Esophagus (tissue), 2 donors: ENCODE data around the gene RALGPS2. TPM values are rescaled to one million over a fixed set of nuclear protein-coding genes. Genes with fewer than 3 reads are reported as not detected.

Experiments
- H3K27ac ChIP-seq, 2 donors: one replicate each; pipeline ENCODE4 v1.5.1; 2013; ENCODE audit warnings: low read depth in 2 of 2, mild to moderate bottlenecking in 2 of 2, inconsistent platforms in 1 of 2, low read length in 1 of 2, moderate library complexity in 1 of 2
- H3K27me3 ChIP-seq, 2 donors: one replicate each; pipeline ENCODE4 v1.6.1; 2013; ENCODE audit warnings: low read length in 2 of 2, control low read depth in 1 of 2, mild to moderate bottlenecking in 1 of 2; ENCODE audit not compliant: insufficient read depth in 2 of 2, control insufficient read depth in 1 of 2
- H3K36me3 ChIP-seq, 2 donors: one replicate each; pipeline ENCODE4 v1.6.1; 2013; ENCODE audit warnings: low read length in 1 of 2; ENCODE audit not compliant: control insufficient read depth in 2 of 2, insufficient read depth in 2 of 2
- H3K4me1 ChIP-seq, 2 donors: one replicate each; pipeline ENCODE4 v1.6.1; 2013; ENCODE audit warnings: low read length in 1 of 2; ENCODE audit not compliant: control insufficient read depth in 2 of 2, insufficient read depth in 2 of 2
- H3K4me3 ChIP-seq, 2 donors: one replicate each; pipeline ENCODE4 v1.5.1; 2013; ENCODE audit warnings: low read length in 2 of 2, mild to moderate bottlenecking in 2 of 2, low read depth in 1 of 2, moderate library complexity in 1 of 2
- H3K9me3 ChIP-seq, 2 donors: one replicate each; pipeline ENCODE4 v1.6.1; 2013; ENCODE audit warnings: mild to moderate bottlenecking in 2 of 2, low read depth in 1 of 2, low read length in 1 of 2, moderate library complexity in 1 of 2; ENCODE audit not compliant: control insufficient read depth in 2 of 2, insufficient read depth in 1 of 2
- WGBS, 2 donors: extraction: QIAGEN DNeasy Blood & Tissue Kit; methylation state at CpG; one replicate each; pipeline ENCODE4 v1.1.7; 2013; 5-methylcytosine and 5-hydroxymethylcytosine counted together
- polyA plus RNA-seq, 2 donors: library from polyadenylated mRNA; stranded (reverse); fragments of 200-250 nt; gene quantifications; one replicate each; pipeline ENCODE4 v1.2.3, GENCODE V29; 2013
- donor health status: healthy with polysubstance abuse.
- donor health status: Bipolar disorder and iron deficiency.

The RALGPS2 gene
- polyA plus RNA-seq, 2 donors: 7.6 to 8.6 TPM

- no peak overlapping the region for H3K27ac ChIP-seq
- H3K27me3 ChIP-seq: no peaks in the 10 kb centered on the region
- H3K36me3 ChIP-seq: no peaks in the 10 kb centered on the region
- no peaks in the 10 kb centered on the region for H3K9me3 ChIP-seq
- 67 to 71% methylated on average over 2 of the region's 2 CpGs for WGBS, 2 donors
- no peak overlapping the region for H3K4me3 ChIP-seq
- H3K4me1 ChIP-seq: no peaks in the 10 kb centered on the region
Measured at GRCh38 chr1:178918955-178919354, 193.9 kb downstream of the RALGPS2 start.

- Histone ChIP-seq H3K36me3 (no peaks in the 10 kb centered on the region), H3K4me3 (no peak overlapping the region), H3K27me3 (no peaks in the 10 kb centered on the region), H3K27ac (no peak overlapping the region), H3K9me3 (no peaks in the 10 kb centered on the region), H3K4me1 (no peaks in the 10 kb centered on the region)
- 78 to 89% methylated on average over 2 of the region's 2 CpGs for WGBS, 2 donors
Measured at GRCh38 chr1:178919581-178919980, 194.5 kb downstream of the RALGPS2 start.

GRCh38 chr1:178921499-178921898 is 196.5 kb downstream of the RALGPS2 start:
- Histone ChIP-seq H3K4me3 (no peak overlapping the region), H3K9me3 (no peaks in the 10 kb centered on the region), H3K27ac (no peak overlapping the region), H3K4me1 (no peaks in the 10 kb centered on the region), H3K36me3 (no peaks in the 10 kb centered on the region), H3K27me3 (no peaks in the 10 kb centered on the region)
- WGBS, 2 donors: 91 to 97% methylated on average over 2 of the region's 2 CpGs

GRCh38 chr1:178923512-178923911 is 198.5 kb downstream of the RALGPS2 start:
- Histone ChIP-seq H3K4me1 (no peaks in the 10 kb centered on the region), H3K36me3 (no peaks in the 10 kb centered on the region), H3K27me3 (no peaks in the 10 kb centered on the region), H3K9me3 (no peaks in the 10 kb centered on the region), H3K27ac (no peak overlapping the region), H3K4me3 (no peak overlapping the region)
- 85 to 89% methylated on average over 2 of the region's 2 CpGs for WGBS, 2 donors

GRCh38 chr1:178926046-178926445 is 201.0 kb downstream of the RALGPS2 start:
- Histone ChIP-seq H3K36me3 (no peaks in the 10 kb centered on the region), H3K4me3 (no peak overlapping the region), H3K9me3 (no peaks in the 10 kb centered on the region), H3K27ac (no peak overlapping the region), H3K27me3 (no peaks in the 10 kb centered on the region), H3K4me1 (no peaks in the 10 kb centered on the region)
- 88 to 90% methylated on average over 1 of the region's 1 CpG for WGBS, 2 donors

- H3K36me3 ChIP-seq: no peaks in the 10 kb centered on the region
- no peak overlapping the region for H3K27ac ChIP-seq
- no peaks in the 10 kb centered on the region for H3K9me3 ChIP-seq
- 89 to 92% methylated on average over 4 of the region's 4 CpGs for WGBS, 2 donors
- H3K4me1 ChIP-seq: no peaks in the 10 kb centered on the region
- H3K4me3 ChIP-seq: no peak overlapping the region
- no peaks in the 10 kb centered on the region for H3K27me3 ChIP-seq
Measured at GRCh38 chr1:178927003-178927402, 202.0 kb downstream of the RALGPS2 start.

- 95 to 99% methylated on average over 4 of the region's 4 CpGs for WGBS, 2 donors
- Histone ChIP-seq H3K4me1 (peaks cover 0 to 2% of the 10 kb centered on the region in 2 donors), H3K36me3 (no peaks in the 10 kb centered on the region), H3K27ac (peak overlapping the region in 1 of 2 donors; percentile 2), H3K9me3 (no peaks in the 10 kb centered on the region), H3K27me3 (no peaks in the 10 kb centered on the region), H3K4me3 (no peak overlapping the region)
Measured at GRCh38 chr1:178928041-178928440, 203.0 kb downstream of the RALGPS2 start.

- no peaks in the 10 kb centered on the region for H3K36me3 ChIP-seq
- H3K27ac ChIP-seq: no peak overlapping the region
- WGBS, 2 donors: 68 to 72% methylated on average over 1 of the region's 1 CpG
- no peak overlapping the region for H3K4me3 ChIP-seq
- no peaks in the 10 kb centered on the region for H3K27me3 ChIP-seq
- H3K4me1 ChIP-seq: peaks cover 0 to 2% of the 10 kb centered on the region in 2 donors
- no peaks in the 10 kb centered on the region for H3K9me3 ChIP-seq
Measured at GRCh38 chr1:178928976-178929375, 203.9 kb downstream of the RALGPS2 start.

GRCh38 chr1:178931858-178932551 is 207.0 kb downstream of the RALGPS2 start:
- H3K4me1 ChIP-seq: peaks cover 0 to 5% of the 10 kb centered on the region in 2 donors
- 37 to 41% methylated on average over 9 of the region's 9 CpGs for WGBS, 2 donors
- no peaks in the 10 kb centered on the region for H3K9me3 ChIP-seq
- no peak overlapping the region for H3K4me3 ChIP-seq
- no peaks in the 10 kb centered on the region for H3K27me3 ChIP-seq
- peak overlapping the region; percentile 50 to 68 for H3K27ac ChIP-seq
- H3K36me3 ChIP-seq: no peaks in the 10 kb centered on the region

- no peak overlapping the region for H3K4me3 ChIP-seq
- H3K9me3 ChIP-seq: no peaks in the 10 kb centered on the region
- no peaks in the 10 kb centered on the region for H3K27me3 ChIP-seq
- H3K4me1 ChIP-seq: peaks cover 0 to 5% of the 10 kb centered on the region in 2 donors
- no peaks in the 10 kb centered on the region for H3K36me3 ChIP-seq
- 61 to 67% methylated on average over 4 of the region's 4 CpGs for whole genome bisulfite sequencing, 2 donors
- peak overlapping the region; percentile 80 to 83 for H3K27ac ChIP-seq
Measured at GRCh38 chr1:178932552-178932906, 207.5 kb downstream of the RALGPS2 start.
